OCI-LY7 (cell line): ENCODE data around the gene TWIST2. TPM values are rescaled to one million over a fixed set of nuclear protein-coding genes. Genes with fewer than 3 reads are reported as not detected.

Source experiments
- BruUV-seq: library from RNA; stranded (reverse); fragments of 400-500 nt; replicated peaks from 2 replicates; lab custom pipeline; 2021; lab: Mats Ljungman, UMichigan
- CTCF ChIA-PET: fragments of 300-600 bp; sonication (Branson Sonifier 250); formaldehyde crosslinking; loops from one replicate; lab custom pipeline; 2022; ENCODE audit warnings: antibody characterized with exemption; ENCODE audit not compliant: unreplicated experiment; lab: Charles Lee
- POLR2A ChIA-PET: fragments of 300-600 bp; sonication (Branson Sonifier 250); formaldehyde crosslinking; loops from one replicate; lab custom pipeline; 2022; ENCODE audit warnings: antibody characterized with exemption; lab: Charles Lee
- DNase-seq: peaks from one replicate; pipeline ENCODE4 v3.0.0-alpha.2; 2015; ENCODE audit warnings: low spot score
- H2AFZ ChIP-seq: fragments of 200-600 bp; sonication (generic), shearing (Covaris generic); 2 replicates; pipeline ENCODE4 v1.6.1; 2014; ENCODE audit warnings: mild to moderate bottlenecking, antibody characterized with exemption, low read length, moderate library complexity
- H3K27ac ChIP-seq: fragments of 200-600 bp; sonication (generic); 2 replicates; pipeline ENCODE4 v1.5.1; 2014; ENCODE audit warnings: mixed run types, low read depth, mild to moderate bottlenecking, moderate library complexity, low read length, inconsistent platforms; ENCODE audit not compliant: poor library complexity, severe bottlenecking
- H3K36me3 ChIP-seq: fragments of 200-600 bp; sonication (generic); 2 replicates; pipeline ENCODE4 v1.6.1; 2014; ENCODE audit warnings: mild to moderate bottlenecking, antibody characterized with exemption, low read length, moderate library complexity, mixed read lengths; ENCODE audit not compliant: insufficient read depth
- H3K4me1 ChIP-seq: fragments of 200-600 bp; sonication (generic); 2 replicates; pipeline ENCODE4 v1.5.1; 2014; ENCODE audit warnings: mild to moderate bottlenecking, low read length; ENCODE audit not compliant: insufficient read depth, poor library complexity, severe bottlenecking
- H3K4me2 ChIP-seq: fragments of 200-600 bp; sonication (generic); 2 replicates; pipeline ENCODE4 v1.6.1; 2014; ENCODE audit warnings: mild to moderate bottlenecking, low read length
- H3K4me3 ChIP-seq: fragments of 200-600 bp; sonication (generic); 2 replicates; pipeline ENCODE4 v1.5.1; 2014; ENCODE audit warnings: mild to moderate bottlenecking, low read depth, low read length; ENCODE audit not compliant: poor library complexity, severe bottlenecking
- H3K79me2 ChIP-seq: fragments of 200-600 bp; sonication (generic); 2 replicates; pipeline ENCODE4 v1.6.1; 2016; ENCODE audit warnings: low read depth, mild to moderate bottlenecking, low read length, moderate library complexity, mixed read lengths; ENCODE audit not compliant: insufficient read depth
- H3K9me2 ChIP-seq: fragments of 200-600 bp; sonication (generic); 2 replicates; pipeline ENCODE4 v1.6.1; 2016; ENCODE audit warnings: mild to moderate bottlenecking, low read length, mixed read lengths; ENCODE audit not compliant: insufficient read depth
- H3K9me3 ChIP-seq: fragments of 200-600 bp; sonication (generic); 2 replicates; pipeline ENCODE4 v1.6.1; 2014; ENCODE audit warnings: mild to moderate bottlenecking, mixed run types, low read length, mixed read lengths
- H4K20me1 ChIP-seq: fragments of 200-600 bp; sonication (generic); 2 replicates; pipeline ENCODE4 v1.6.1; 2014; ENCODE audit warnings: mild to moderate bottlenecking, antibody characterized with exemption, low read length, moderate library complexity, mixed read lengths; ENCODE audit not compliant: insufficient read depth
- CTCF ChIP-seq: fragments of 200-600 bp; sonication (generic); conservative IDR thresholded peaks from 2 replicates; pipeline ENCODE4 v1.5.1; 2014; ENCODE audit warnings: mild to moderate bottlenecking, antibody characterized with exemption, low read length, moderate library complexity, mixed read lengths
- EZH2phosphoT487 ChIP-seq: fragments of 200-600 bp; sonication (generic); IDR thresholded peaks from 2 replicates; pipeline ENCODE4 v1.6.1; 2018; ENCODE audit warnings: low read depth, borderline replicate concordance, mild to moderate bottlenecking, mixed run types, antibody characterized with exemption, low read length, moderate library complexity, mixed read lengths
- intact Hi-C: fragments of 100-400 bp; cut with micrococcal nuclease; formaldehyde crosslinking; loops from one replicate; pipeline ENCODE4 v1.10.0; 2022; ENCODE audit not compliant: unreplicated experiment
- total RNA-seq, 2 experiments: library from RNA; depleted of rRNA in 1 of 2; stranded (reverse); fragments of >200 nt in 1 of 2; shearing (Covaris generic) in 1 of 2; gene quantifications; 2 replicates each; pipeline ENCODE4 v1.2.3, GENCODE V29; 2014 to 2022

Gene TWIST2
- total RNA-seq, 2 experiments from 2014 or later: not detected

GRCh38 chr2:238926761-238927611, 79.1 kb downstream of the TWIST2 start:
- intact Hi-C loops: no loop called here
- CTCF ChIA-PET: no interaction called here
- no TSS peak for BruUV-seq
- POLR2A ChIA-PET: no interaction called here
- Histone ChIP-seq H3K36me3 (no peaks in the 10 kb centered on the region), H4K20me1 (no peaks in the 10 kb centered on the region), H3K4me3 (no peak overlapping the region), H3K4me2 (no peak overlapping the region), H3K79me2 (no peaks in the 10 kb centered on the region), H2AFZ (no peak overlapping the region), H3K4me1 (no peaks in the 10 kb centered on the region), H3K27ac (no peak overlapping the region), H3K9me2 (no peaks in the 10 kb centered on the region), H3K9me3 (no peaks in the 10 kb centered on the region)
- DNase-seq: no peak
- no peak for TF ChIP-seq EZH2phosphoT487
- TF ChIP-seq CTCF: no peak

DNA sequence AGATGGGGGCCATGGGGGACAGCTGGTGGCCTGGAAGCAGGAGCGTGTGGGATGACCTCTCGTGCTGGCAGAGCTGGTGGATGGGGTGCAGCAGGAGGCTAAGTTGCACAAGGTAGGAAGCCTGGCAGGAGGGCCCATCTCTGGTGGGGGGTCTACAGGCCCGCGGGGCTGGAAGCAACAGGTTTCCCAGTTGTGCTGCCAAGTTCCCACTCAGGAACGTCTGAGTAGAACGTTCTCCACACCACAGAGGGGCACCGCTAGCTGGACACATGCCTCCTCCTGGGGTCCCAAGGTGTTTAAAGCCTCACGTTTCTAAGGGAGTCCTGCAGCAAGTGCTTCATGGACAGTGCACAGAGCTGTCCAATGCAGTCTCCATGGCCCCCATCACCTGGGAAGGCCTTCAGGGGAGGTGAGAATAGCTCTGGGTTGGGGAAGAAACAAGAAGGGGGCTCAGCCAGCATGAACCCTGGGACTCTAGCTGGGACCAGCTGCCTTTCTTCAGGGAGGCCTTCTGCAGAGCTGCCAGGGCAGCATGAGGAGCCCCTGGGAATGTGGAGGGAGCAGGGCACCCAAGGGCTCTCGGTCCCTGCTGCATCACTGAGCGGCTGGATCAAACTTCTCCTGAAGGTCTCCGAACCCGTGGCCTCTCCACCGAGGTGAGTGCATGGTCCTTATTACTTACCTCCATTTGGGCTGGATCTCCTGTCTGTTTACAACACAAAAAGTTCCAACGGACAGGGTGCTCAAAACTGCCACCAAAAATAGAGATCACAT, 80.0 kb downstream of the TWIST2 start:
- Histone ChIP-seq H3K27ac (no peak overlapping the region), H3K9me3 (no peaks in the 10 kb centered on the region), H3K36me3 (no peaks in the 10 kb centered on the region), H3K79me2 (no peaks in the 10 kb centered on the region), H3K4me2 (no peak overlapping the region), H4K20me1 (no peaks in the 10 kb centered on the region), H3K4me3 (no peak overlapping the region), H3K9me2 (no peaks in the 10 kb centered on the region), H3K4me1 (no peaks in the 10 kb centered on the region), H2AFZ (no peak overlapping the region)
- POLR2A ChIA-PET: no interaction called here
- CTCF ChIA-PET: no interaction called here
- intact Hi-C loops: no loop called here
- TF ChIP-seq EZH2phosphoT487 (no peak), CTCF (no peak)
- no TSS peak for BruUV-seq
- no peak for DNase-seq
